Endodermal cell (in vitro differentiated cells): Measurements from ENCODE around the gene OSER1. TPM values are rescaled to one million over a fixed set of nuclear protein-coding genes. Genes with fewer than 3 reads are reported as not detected.

Experiments
- DNase-seq: peaks from one replicate; pipeline ENCODE4 v3.0.0-alpha.2; 2017
- H3K27ac ChIP-seq: 2 replicates; pipeline ENCODE4 v1.5.1; 2013; ENCODE audit warnings: mild to moderate bottlenecking, low read depth, low read length, moderate library complexity
- H3K27me3 ChIP-seq: 2 replicates; pipeline ENCODE4 v1.6.1; 2013; ENCODE audit warnings: mild to moderate bottlenecking, low read length, moderate library complexity; ENCODE audit not compliant: insufficient read depth, control insufficient read depth, poor library complexity, severe bottlenecking
- H3K36me3 ChIP-seq: 2 replicates; pipeline ENCODE4 v1.7.0; 2013; ENCODE audit warnings: mild to moderate bottlenecking, low read length, moderate library complexity; ENCODE audit not compliant: control insufficient read depth, insufficient read depth
- H3K4me1 ChIP-seq: one replicate; pipeline ENCODE4 v1.7.0; 2013; ENCODE audit warnings: low read length; ENCODE audit not compliant: control insufficient read depth, insufficient read depth
- H3K4me3 ChIP-seq: 2 replicates; pipeline ENCODE4 v1.5.1; 2013; ENCODE audit warnings: mild to moderate bottlenecking, low read length, moderate library complexity
- H3K9ac ChIP-seq: 2 replicates; pipeline ENCODE4 v1.6.1; 2013; ENCODE audit warnings: mild to moderate bottlenecking, low read length, moderate library complexity; ENCODE audit not compliant: poor library complexity, severe bottlenecking; ENCODE audit errors: extremely low read depth
- H3K9me3 ChIP-seq: 2 replicates; pipeline ENCODE4 v1.6.1; 2013; ENCODE audit warnings: mild to moderate bottlenecking, low read length, moderate library complexity; ENCODE audit not compliant: control insufficient read depth
- H3K27ac Mint-ChIP-seq: 2 replicates; pipeline ENCODE4 v1.8.0; 2020; ENCODE audit warnings: mixed read lengths
- H3K27me3 Mint-ChIP-seq: 2 replicates; pipeline ENCODE4 v1.8.0; 2021; ENCODE audit warnings: mild to moderate bottlenecking, mixed read lengths; ENCODE audit not compliant: insufficient read depth
- H3K36me3 Mint-ChIP-seq: 2 replicates; pipeline ENCODE4 v1.8.0; 2020; ENCODE audit warnings: low read depth, mixed read lengths
- H3K4me1 Mint-ChIP-seq: 2 replicates; pipeline ENCODE4 v1.8.0; 2020; ENCODE audit warnings: mixed read lengths
- H3K4me3 Mint-ChIP-seq: 2 replicates; pipeline ENCODE4 v1.8.0; 2020; ENCODE audit warnings: mild to moderate bottlenecking, moderate library complexity, mixed read lengths
- H3K9me3 Mint-ChIP-seq: 2 replicates; pipeline ENCODE4 v1.8.0; 2020; ENCODE audit warnings: mild to moderate bottlenecking, mixed read lengths
- CTCF ChIP-seq: fragments of 200-600 bp; sonication (generic); conservative IDR thresholded peaks from 2 replicates; pipeline ENCODE4 v1.5.0; 2021; ENCODE audit warnings: antibody characterized with exemption, mild to moderate bottlenecking
- WGBS, 2 experiments: methylation state at CpG; one replicate each; pipeline versions ENCODE4 v1.1.5 to v1.1.7; 2013; ENCODE audit warnings: missing lambda C conversion rate in 2 of 2, mixed read lengths in 1 of 2; ENCODE audit not compliant: insufficient coverage in 1 of 2, insufficient read length in 1 of 2; 5-methylcytosine and 5-hydroxymethylcytosine counted together
- total RNA-seq, 2 donors: library from RNA; stranded (reverse); fragmentation: NEBNext Ultra II Directional in 1 of 2; extraction: Animal tissue kit (Norgen Biotek cat#: 25700) in 1 of 2; gene quantifications; 2 replicates in 1 of 2; 3 replicates in 1 of 2; pipeline ENCODE4 v1.2.1, GENCODE V29; 2021

OSER1 gene
- total RNA-seq, 2 donors from 2014 or later, result 34.2 to 38.7 TPM

GRCh38 chr20:44200371-44200770 is 10.2 kb downstream of the OSER1 start:
- H3K4me1 ChIP-seq, result peaks cover 2% of the 10 kb centered on the region
- Mint-ChIP-seq H3K36me3 (peaks cover 67% of the 10 kb centered on the region), H3K9me3 (no peaks in the 10 kb centered on the region), H3K27me3 (no peaks in the 10 kb centered on the region), H3K4me1 (peaks cover 5% of the 10 kb centered on the region), H3K27ac (no peak overlapping the region), H3K4me3 (no peak overlapping the region)
- no peaks in the 10 kb centered on the region for H3K27me3 ChIP-seq
- no peak for TF ChIP-seq CTCF
- 90 to 94% methylated on average over 3 to 4 of the region's 4 CpGs for WGBS, 2 experiments
- no peak overlapping the region for H3K4me3 ChIP-seq
- no peak overlapping the region for H3K27ac ChIP-seq
- H3K36me3 ChIP-seq, result peaks cover 96% of the 10 kb centered on the region
- H3K9me3 ChIP-seq, result no peaks in the 10 kb centered on the region
- no peak for DNase-seq
- H3K9ac ChIP-seq, result no peak overlapping the region

GRCh38 chr20:44199877-44200276 is 10.7 kb downstream of the OSER1 start:
- peaks cover 63% of the 10 kb centered on the region for H3K36me3 Mint-ChIP-seq
- TF ChIP-seq CTCF, result no peak
- no peaks in the 10 kb centered on the region for H3K9me3 Mint-ChIP-seq
- H3K36me3 ChIP-seq, result peaks cover 91% of the 10 kb centered on the region
- H3K9me3 ChIP-seq, result no peaks in the 10 kb centered on the region
- peaks cover 5% of the 10 kb centered on the region for H3K4me1 Mint-ChIP-seq
- 91 to 96% methylated on average over 3 to 4 of the region's 4 CpGs for WGBS, 2 experiments
- DNase-seq, result no peak
- H3K27me3 Mint-ChIP-seq, result no peaks in the 10 kb centered on the region
- no peaks in the 10 kb centered on the region for H3K27me3 ChIP-seq
- no peak overlapping the region for H3K27ac ChIP-seq
- no peak overlapping the region for H3K4me3 Mint-ChIP-seq
- H3K4me1 ChIP-seq, result peaks cover 2% of the 10 kb centered on the region
- H3K27ac Mint-ChIP-seq, result no peak overlapping the region
- no peak overlapping the region for H3K4me3 ChIP-seq
- no peak overlapping the region for H3K9ac ChIP-seq

GRCh38 chr20:44198872-44199271 is 11.7 kb downstream of the OSER1 start:
- Histone ChIP-seq H3K4me1 (peaks cover 2% of the 10 kb centered on the region), H3K27me3 (no peaks in the 10 kb centered on the region), H3K9ac (no peak overlapping the region), H3K4me3 (no peak overlapping the region), H3K9me3 (no peaks in the 10 kb centered on the region), H3K36me3 (peaks cover 81% of the 10 kb centered on the region), H3K27ac (no peak overlapping the region)
- peaks cover 60% of the 10 kb centered on the region for H3K36me3 Mint-ChIP-seq
- no peak for TF ChIP-seq CTCF
- H3K9me3 Mint-ChIP-seq, result no peaks in the 10 kb centered on the region
- H3K4me3 Mint-ChIP-seq, result no peak overlapping the region
- no peaks in the 10 kb centered on the region for H3K27me3 Mint-ChIP-seq
- DNase-seq, result no peak
- WGBS, 2 experiments, result 90 to 94% methylated on average over 4 of the region's 4 CpGs
- H3K27ac Mint-ChIP-seq, result no peak overlapping the region
- peaks cover 5% of the 10 kb centered on the region for H3K4me1 Mint-ChIP-seq
